ENCODE results near the gene CSPG4. TPM values are rescaled to one million over a fixed set of nuclear protein-coding genes. Genes with fewer than 3 reads are reported as not detected.

Gene CSPG4
- total RNA-seq, 6 experiments from 2014 or later = 0.12 to 0.29 (median 0.20) TPM

DNA sequence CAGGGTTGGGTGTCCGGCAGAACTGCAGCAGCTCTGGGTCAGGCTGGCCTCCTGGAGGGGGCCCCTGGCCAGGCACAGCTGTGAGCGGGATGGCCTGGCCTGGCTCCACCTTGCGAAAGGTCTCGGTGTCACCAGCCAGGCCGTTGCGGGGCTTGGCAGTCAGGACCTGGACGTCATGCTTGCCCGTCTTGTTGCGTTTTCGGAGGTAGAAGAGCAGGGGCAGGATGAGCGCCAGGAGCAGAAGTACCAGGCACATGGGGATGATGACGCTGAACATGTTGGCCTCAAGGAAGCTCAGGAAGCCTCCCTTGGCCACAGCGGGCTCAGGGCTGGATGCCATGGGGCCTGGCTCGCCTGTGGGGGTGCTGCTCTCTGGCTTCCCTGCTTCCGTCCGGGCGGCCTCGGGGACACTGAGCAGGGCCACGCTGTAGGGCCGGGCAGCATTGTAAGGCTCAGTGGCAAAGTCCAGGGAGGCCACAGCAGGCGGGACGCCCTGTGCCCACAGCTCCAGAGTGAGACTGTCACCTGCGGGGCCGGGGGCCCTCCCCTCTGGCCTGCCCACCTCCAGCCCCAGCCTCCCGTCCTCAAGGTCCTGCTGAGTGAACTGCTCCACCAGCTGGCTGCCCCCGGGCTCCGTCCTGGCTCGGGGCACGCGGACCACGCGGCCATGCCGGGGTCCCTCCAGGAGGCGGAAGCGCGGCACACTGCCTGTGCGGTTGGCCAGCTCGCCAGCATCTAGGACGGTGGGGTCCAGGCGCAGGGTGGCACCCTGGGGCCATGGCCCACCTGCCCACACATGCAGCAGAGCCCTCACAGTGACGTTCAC is 36.9 kb downstream of the CSPG4 start:
- Histone ChIP-seq H3K4me3 (no peak overlapping the region), H3K27ac (no peak overlapping the region), H3K36me3 (no peaks in the 10 kb centered on the region), H3K4me1 (peaks cover 0 to 10% (median 0%) of the 10 kb centered on the region in 4 donors), H3K27me3 (no peaks in the 10 kb centered on the region), H3K9me3 (no peaks in the 10 kb centered on the region)
- DNase-seq (no peak), ATAC-seq (peak; percentile 17 to 41 (median 36))
- intact Hi-C loops (cut with DNase I) = no loop called here
- TF ChIP-seq, protein P1, sequence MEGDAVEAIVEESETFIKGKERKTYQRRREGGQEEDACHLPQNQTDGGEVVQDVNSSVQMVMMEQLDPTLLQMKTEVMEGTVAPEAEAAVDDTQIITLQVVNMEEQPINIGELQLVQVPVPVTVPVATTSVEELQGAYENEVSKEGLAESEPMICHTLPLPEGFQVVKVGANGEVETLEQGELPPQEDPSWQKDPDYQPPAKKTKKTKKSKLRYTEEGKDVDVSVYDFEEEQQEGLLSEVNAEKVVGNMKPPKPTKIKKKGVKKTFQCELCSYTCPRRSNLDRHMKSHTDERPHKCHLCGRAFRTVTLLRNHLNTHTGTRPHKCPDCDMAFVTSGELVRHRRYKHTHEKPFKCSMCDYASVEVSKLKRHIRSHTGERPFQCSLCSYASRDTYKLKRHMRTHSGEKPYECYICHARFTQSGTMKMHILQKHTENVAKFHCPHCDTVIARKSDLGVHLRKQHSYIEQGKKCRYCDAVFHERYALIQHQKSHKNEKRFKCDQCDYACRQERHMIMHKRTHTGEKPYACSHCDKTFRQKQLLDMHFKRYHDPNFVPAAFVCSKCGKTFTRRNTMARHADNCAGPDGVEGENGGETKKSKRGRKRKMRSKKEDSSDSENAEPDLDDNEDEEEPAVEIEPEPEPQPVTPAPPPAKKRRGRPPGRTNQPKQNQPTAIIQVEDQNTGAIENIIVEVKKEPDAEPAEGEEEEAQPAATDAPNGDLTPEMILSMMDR (IDR thresholded peaks at IDR 0.05) = no peak
- TF ChIP-seq POLR2A (IDR thresholded peaks at IDR 0.05) = no peak
- 80% methylated on average over 1 of the region's 41 CpGs for WGBS (ENCODE audit: insufficient coverage, low coverage, low lambda C conversion rate, missing lambda C conversion rate)

DNA sequence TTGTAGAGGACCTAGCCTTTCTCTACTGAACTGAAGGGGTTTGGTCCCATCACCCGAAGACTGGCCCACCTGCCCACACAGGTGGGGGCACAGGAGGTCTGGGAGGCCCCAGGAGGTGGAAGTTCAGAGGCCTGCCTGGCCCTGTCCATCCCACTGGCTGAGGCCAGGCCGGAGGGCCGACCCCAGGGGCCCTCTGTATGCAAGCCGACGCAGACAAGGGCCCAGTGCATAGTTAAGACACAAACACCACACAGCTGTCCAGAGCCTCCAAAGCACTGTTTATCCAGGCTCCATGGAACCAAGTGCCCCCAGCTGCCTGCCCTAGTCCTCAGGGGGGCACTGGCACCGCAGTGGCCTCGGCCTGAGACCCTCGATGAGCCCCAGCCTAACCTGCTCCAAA is 38.3 kb downstream of the CSPG4 start:
- intact Hi-C loops (cut with DNase I) = no loop called here
- no peak for ATAC-seq
- 80% methylated on average over 1 of the region's 8 CpGs for WGBS (ENCODE audit: insufficient coverage, low coverage, low lambda C conversion rate, missing lambda C conversion rate)

DNA sequence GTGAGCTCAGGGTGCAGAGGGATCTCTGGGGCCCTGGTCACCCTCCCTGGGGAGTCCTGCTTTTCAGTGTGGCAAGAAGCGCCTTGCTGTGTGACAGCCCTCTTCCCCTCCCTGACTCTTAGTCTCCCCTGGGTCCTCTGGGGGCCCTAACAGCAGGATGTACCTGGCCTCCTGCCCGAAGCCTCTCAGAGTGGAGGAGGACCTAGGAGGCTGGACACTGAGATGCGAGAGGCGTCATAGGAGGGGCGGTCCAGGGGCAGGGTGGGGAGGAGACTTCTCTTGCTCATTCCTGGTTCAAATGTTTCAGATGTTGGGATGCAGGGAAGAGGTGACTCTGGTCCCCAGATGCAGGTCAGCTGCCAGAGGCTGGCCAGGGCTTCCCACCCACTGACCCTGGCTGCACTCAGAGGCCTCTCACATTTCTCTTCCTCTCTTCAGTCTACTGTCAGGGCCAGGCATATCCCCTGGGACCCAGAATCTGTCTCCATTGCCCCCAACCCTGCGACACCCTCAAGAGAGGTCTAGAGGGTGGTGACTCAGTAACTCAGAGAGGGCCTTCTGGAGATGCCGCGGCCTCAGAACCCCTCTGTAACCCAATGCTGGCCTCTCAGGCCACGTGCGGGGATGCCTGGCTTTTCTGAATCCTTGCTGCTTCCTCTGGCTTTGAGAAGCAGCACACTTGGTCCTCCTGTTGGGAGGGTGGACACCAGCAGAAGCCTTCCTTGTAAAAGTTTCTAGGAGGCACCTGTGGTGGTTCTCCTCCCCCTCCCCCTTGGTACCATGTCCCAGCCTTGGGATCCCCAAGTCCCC is 39.0 kb downstream of the CSPG4 start:
- peak in 2 of 4 donors; percentile 11 to 23 for ATAC-seq
- WGBS (ENCODE audit: insufficient coverage, low coverage, low lambda C conversion rate, missing lambda C conversion rate) = no CpG with 5 or more reads among the region's 10 CpGs
- TF ChIP-seq, protein P1 (IDR thresholded peaks at IDR 0.05) = no peak
- TF ChIP-seq POLR2A (IDR thresholded peaks at IDR 0.05) = no peak
- no peak overlapping the region for H3K27ac ChIP-seq
- no peaks in the 10 kb centered on the region for H3K36me3 ChIP-seq
- DNase-seq = no peak
- intact Hi-C loops (cut with DNase I) = no loop called here
- H3K27me3 ChIP-seq = no peaks in the 10 kb centered on the region
- peaks cover 0 to 10% (median 0%) of the 10 kb centered on the region in 4 donors for H3K4me1 ChIP-seq
- no peak overlapping the region for H3K4me3 ChIP-seq
- H3K9me3 ChIP-seq = no peaks in the 10 kb centered on the region

More for the DNA sequence above, 38.3 kb downstream of the CSPG4 start:
- H3K4me3 ChIP-seq = no peak overlapping the region
- no peaks in the 10 kb centered on the region for H3K36me3 ChIP-seq
- H3K4me1 ChIP-seq = peaks cover 0 to 10% (median 0%) of the 10 kb centered on the region in 4 donors
- DNase-seq = no peak
- H3K27ac ChIP-seq = no peak overlapping the region
- no peaks in the 10 kb centered on the region for H3K27me3 ChIP-seq
- TF ChIP-seq, protein P1 (IDR thresholded peaks at IDR 0.05) = no peak
- TF ChIP-seq POLR2A (IDR thresholded peaks at IDR 0.05) = no peak
- no peaks in the 10 kb centered on the region for H3K9me3 ChIP-seq

DNA sequence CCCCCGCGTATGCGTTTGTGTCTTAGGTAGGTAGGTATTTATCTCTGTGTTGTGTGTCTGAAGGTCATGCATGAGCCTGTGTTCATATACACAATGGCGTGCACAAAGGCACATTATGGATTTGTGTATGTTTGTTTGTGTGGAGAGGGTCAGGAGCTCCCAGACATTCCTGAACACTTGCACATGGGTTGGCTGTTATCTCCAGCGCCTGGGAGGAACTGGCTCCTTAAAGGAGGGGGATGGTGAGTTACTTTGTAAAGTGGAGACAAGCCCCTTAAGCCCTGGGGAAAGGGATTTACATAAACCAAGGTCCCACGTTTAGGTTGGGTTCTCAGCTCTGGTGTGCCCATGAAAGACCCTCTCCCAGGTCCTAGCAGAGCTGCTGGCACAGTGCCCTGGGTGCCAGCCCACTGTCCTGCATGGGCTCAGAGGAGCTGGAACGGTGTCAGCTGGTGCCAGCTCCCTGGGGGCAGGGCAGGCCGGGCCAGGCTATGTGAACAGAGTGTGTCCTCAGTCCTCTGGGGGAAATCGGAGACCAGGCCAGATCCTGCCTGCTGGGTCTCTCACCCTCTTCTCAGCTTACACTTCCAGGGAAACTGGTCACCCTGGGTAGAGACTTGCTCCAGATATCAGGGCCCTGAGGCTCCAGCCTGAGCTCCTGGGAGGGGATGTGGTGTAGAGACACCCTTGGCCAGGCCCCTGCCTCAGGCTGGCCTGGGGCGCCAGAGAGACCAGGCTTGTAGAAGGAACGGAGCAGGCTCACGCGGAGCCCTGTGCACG is 39.8 kb downstream of the CSPG4 start:
- H3K27ac ChIP-seq = no peak overlapping the region
- DNase-seq = no peak
- no peaks in the 10 kb centered on the region for H3K9me3 ChIP-seq
- H3K4me1 ChIP-seq = peaks cover 0 to 10% (median 0%) of the 10 kb centered on the region in 4 donors
- 89% methylated on average over 3 of the region's 14 CpGs for WGBS (ENCODE audit: insufficient coverage, low coverage, low lambda C conversion rate, missing lambda C conversion rate)
- no peaks in the 10 kb centered on the region for H3K27me3 ChIP-seq
- intact Hi-C loops (cut with DNase I) = no loop called here
- no peaks in the 10 kb centered on the region for H3K36me3 ChIP-seq
- TF ChIP-seq, protein P1 (IDR thresholded peaks at IDR 0.05) = no peak
- TF ChIP-seq POLR2A (IDR thresholded peaks at IDR 0.05) = no peak
- H3K4me3 ChIP-seq = no peak overlapping the region
- peak in 1 of 4 donors; percentile 4 for ATAC-seq

Measured in right lobe of liver (tissue), 6 donors.